GM10266 (cell line): ENCODE results near the gene RNPS1.
"Not testable (repeated sequence)": the region's sequence is repeated elsewhere in the genome, so short reads cannot be mapped to it uniquely, and the experiment has no call there.

Experiments
- DNase-seq: peaks from one replicate; pipeline ENCODE4 v3.0.0; 2012; ENCODE audit errors: extremely low spot score
- CTCF ChIP-seq: IDR thresholded peaks from 2 replicates; pipeline ENCODE4 v1.5.1; 2012; ENCODE audit warnings: mild to moderate bottlenecking, low read depth; ENCODE audit not compliant: control insufficient read depth, insufficient read depth; ENCODE audit errors: missing control alignments

Gene RNPS1

GRCh38 chr16:2260250-2260649, 7.7 kb downstream of the RNPS1 start:
- DNase-seq = no peak
- TF ChIP-seq CTCF = no peak

- DNase-seq = not testable (repeated sequence)
Measured at GRCh38 chr16:2258530-2258929, 9.4 kb downstream of the RNPS1 start.

- DNase-seq = no peak
- no peak for TF ChIP-seq CTCF
Measured at GRCh38 chr16:2257726-2258125, 10.2 kb downstream of the RNPS1 start.

- no peak for TF ChIP-seq CTCF
- DNase-seq = no peak
Measured at GRCh38 chr16:2256531-2257140, 11.3 kb downstream of the RNPS1 start.

- DNase-seq = no peak
Measured at GRCh38 chr16:2253293-2253692, 14.6 kb downstream of the RNPS1 start.

GRCh38 chr16:2252806-2253148, 15.1 kb downstream of the RNPS1 start:
- no peak for TF ChIP-seq CTCF
- DNase-seq = no peak

More at GRCh38 chr16:2253293-2253692, 14.6 kb downstream of the RNPS1 start:
- TF ChIP-seq CTCF = no peak

GRCh38 chr16:2251296-2252111, 16.4 kb downstream of the RNPS1 start, which contains the start of gene ECI1:
Gene ECI1, minus strand, starts transcription at chr16:2251587. Its CDS starts 21 bp downstream, at chr16:2251566.
- DNase-seq = peak; percentile 100
- peak; percentile 72 for TF ChIP-seq CTCF
